LoVo (cell line): ENCODE data around the gene ST6GAL1.
"Not testable (repeated sequence)": the region's sequence is repeated elsewhere in the genome, so short reads cannot be mapped to it uniquely, and the experiment has no call there.

Source experiments
- DNase-seq: peaks from one replicate; pipeline ENCODE4 v3.0.0-alpha.2; 2016; ENCODE audit warnings: low spot score

The ST6GAL1 gene

DNA sequence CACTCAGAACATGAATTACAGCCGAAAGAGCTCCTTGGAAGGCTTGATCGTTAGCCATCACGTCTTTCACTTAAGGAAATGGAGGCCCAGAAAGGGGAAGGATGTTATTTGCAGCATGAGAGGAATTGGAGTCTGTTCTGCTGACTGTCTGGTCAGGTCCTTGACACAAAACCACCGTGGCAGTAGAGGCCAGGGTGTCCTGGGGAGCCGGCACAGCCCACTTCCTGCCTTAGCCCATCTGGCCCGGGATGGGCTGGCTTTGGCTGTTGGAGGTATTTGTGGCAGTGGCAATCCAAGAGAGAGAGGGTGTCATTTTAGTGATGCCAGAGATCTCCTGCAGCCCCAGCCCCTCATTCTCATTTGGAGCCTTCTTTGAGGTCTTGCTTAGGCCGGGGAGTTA, 37.4 kb downstream of the ST6GAL1 start:
- DNase-seq: no peak

DNA sequence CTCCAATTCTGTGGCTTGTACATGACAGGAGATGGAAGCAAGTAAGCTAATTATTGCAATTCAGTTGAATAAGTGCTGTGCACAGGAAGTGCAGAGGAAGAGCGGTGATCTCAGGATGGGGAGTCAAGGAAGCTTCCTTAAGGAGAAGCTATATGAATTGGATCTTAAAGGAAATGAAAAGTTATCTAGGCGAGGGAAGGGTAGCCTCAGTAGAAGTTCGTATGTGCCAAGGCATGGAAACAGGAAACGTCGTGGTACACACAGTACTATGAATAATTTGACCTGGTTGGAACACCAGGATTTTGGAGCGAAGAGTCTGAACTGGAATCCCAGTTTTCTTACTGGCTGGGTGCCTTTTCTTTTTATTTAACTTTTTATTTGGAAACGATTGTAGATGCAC, 39.3 kb downstream of the ST6GAL1 start:
- no peak for DNase-seq

DNA sequence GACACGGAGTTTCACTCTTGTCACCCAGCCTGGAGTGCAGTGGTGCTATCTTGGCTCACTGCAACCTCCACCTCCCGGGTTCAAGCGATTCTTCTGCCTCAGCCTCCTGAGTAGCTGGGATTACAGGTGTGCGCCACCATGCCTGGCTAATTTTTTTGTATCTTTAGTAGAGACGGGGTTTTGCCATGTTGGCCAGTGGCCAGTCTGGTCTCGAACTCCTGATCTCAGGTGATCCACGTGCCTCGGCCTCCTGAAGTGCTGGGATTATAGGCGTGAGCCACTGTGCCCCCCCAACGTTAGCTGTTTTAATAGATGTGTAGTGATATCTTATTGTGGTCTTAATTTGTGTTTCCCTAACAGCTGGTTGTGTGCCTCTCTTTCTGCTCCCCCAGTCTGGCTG, 40.8 kb downstream of the ST6GAL1 start:
- DNase-seq: not testable (repeated sequence)

DNA sequence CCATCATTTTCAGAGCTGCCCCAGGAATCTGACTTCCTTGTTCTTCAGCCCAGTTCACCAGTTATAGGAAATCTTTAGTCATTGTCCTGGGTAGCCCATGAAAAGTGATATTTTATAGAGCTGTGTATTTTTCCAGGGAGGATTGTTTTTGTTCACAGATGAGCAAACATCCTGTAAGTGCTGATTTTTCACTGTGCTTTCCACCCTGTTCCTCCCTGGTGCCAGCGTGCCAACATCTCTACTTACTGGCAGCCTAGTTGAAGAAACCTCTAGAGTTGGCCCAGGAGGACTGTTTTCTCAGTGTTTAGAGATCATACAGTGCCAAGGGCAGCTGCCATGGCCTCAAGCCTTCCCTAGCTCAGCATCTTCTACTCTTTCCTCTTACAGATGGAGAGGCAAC, 41.3 kb downstream of the ST6GAL1 start:
- no peak for DNase-seq

DNA sequence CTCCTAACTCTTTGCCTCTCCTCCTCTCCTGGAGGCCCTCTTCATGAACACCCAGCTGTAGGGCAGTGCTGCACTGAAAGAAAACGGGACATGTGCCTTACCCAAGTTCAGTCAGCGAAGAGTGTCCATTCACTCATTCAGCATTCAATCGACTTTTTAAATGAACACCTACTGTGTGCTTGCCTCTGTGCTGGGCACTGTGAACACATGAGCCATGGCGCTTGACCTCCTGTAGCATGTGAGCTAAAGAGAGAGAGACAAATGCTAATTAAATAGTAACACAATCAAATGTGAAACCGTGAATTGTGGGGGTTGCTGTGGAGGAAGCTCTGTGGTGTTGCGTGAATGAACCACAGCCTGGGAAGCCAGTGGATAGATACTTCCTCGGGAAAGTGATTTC, 43.4 kb downstream of the ST6GAL1 start:
- DNase-seq: no peak

DNA sequence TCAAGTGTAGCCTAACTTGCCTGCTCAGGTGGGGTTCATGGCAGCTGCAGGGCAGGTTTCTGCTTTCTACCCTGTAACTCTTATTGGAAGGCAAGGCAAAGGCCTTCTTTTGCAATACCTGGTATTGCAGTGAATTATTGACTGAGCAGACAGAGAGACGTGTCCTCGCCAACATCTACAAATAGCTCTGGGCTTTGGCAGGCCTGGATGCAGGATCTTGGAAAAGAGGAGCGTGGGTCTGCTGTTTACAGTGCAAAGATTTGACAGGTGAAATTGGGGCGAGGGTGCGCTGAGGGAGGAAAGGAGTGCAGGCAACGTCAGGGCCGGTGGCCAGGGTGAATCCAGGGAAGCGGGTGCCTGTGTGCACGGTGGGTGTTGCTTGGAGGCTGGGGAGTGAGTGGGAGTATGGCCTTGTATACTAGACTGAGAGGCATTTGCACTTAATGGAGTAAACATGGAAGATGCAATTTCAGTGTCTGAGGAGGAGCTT, 44.5 kb downstream of the ST6GAL1 start:
- no peak for DNase-seq

DNA sequence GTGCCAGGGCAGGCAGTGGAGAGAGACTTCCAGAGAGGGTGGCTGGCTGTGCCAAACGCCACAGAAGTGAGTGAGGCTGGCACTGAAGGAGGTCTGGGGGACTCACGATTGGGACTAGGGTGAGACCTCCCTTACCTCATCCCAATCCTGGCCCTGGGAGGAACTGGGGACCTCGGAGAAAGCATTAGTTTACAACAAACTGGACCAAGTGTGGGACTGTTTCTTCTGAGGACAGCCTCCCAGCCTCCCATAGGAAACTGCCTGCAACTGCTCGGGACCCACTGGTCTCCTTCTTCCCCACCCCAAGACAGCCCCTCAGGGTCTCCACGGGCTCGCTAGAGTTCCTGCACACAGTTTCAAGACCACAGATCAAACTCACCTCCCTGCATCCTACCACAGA, 45.4 kb downstream of the ST6GAL1 start:
- no peak for DNase-seq

DNA sequence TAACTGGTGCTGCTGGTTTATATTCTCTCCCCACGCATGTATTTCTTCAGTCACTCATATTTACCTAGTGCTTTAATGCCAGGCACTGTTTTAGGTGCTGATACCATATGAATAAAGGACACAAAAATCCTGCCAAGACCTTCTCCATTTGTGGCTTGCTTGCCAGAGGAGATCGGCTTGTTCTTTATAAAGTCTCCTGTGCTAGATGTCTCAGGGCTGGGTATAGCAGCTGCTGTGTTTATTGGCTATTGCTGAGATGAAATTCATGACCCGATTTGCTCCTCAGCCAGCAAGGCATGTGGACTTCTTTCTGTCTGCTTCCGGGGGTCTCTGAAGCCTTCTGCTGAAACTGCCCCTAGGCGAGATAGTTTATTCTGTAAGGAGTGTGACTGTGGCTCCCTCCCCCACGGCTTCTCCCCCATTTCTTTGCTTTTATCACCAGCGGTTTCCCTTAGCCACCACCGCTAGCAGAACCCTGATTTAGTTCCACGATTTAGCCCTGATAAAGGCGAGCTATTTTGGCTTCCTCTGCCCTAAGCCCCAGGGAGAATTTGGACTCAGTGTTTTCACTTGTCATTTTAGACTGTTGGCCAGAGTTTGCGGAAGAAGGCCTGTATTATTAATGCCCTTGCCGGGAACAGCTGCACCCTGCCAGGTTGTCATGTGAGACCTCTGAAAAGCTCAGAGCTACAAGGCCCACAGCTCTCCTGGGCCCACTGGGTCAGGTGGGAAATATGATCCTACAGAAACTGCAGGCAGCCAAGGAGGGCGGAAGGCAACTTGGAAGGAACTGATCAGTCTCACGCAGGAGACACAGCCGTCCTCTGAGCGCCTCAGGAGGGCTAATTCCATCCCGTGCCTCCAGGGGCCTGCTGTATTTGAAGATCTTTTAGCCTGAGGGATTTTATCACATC, 46.8 kb downstream of the ST6GAL1 start:
- no peak for DNase-seq

DNA sequence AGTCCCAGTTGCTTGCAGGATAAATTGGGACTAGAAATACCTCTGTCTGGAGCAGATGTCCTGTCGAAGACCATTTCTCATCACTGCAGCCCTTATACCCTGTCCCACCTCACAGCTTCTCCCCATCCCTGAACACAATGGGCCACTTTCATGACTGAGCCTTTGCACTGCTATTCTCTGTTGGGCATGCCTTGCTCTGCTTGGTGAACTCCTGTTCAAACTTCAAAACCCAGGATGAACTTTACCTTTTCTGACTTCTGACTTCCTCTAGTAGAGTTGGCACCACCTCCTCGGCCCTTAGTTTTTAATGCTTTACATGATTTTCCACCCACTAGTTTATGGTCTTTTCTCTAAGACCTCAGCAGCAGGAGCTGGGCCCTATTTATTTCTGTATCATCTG, 48.4 kb downstream of the ST6GAL1 start:
- DNase-seq: no peak

DNA sequence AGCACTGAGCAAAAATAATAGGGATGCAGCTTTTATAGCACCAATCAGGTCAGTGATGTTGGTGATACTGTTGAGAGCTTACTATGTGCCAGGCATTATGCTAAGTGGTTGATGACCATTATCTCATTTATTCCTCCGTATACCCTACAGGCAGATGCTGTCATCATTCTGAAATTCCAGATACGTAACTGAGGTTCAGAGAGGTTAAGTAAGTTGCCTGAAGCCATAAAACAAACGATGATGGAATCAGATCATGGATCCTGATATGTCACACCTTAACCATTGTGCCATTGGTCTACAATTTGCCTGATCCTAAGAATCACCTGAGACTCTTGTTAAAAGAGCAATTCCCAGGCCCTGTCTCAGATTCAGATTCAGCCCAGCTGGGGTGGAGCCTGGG, 49.5 kb downstream of the ST6GAL1 start:
- DNase-seq: no peak

DNA sequence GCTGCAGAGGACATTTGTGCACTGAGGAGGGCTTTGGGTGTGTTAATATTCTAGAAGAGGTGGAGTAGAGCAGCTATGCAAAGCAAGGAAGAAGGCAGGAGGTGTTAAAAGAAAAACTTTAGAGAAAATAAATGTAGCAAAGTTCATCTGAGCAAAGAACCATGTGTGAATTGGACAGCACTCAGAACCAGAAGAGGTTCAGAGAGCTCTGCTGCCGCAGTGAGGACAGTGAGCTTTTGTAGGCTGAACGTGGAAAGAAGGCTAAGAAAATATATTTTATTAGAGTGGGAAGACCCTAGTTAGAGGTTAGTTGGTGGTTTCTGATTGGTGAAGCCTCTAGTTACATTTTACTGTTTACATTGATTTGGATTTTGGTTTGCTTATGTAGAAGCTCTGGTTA, 50.7 kb downstream of the ST6GAL1 start:
- DNase-seq: no peak

DNA sequence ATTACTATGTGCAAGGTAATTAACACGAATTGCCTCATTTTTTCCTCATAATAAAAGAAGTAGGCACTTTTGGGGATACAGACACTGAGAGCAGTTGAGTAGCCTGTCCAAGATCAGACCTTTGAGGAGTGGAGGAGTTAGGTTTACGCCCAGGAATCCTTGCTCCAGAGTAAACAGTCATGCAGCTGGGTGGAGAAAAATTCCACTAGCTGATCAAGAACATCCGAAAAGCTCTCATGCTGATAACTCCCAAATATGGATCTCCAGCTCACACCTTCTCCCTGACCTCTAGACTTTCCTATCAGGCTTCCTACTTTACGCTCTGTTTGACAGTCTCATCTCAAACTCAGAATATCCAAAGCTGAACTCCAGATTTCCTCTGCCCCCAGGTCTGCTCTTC, 53.3 kb downstream of the ST6GAL1 start:
- no peak for DNase-seq

DNA sequence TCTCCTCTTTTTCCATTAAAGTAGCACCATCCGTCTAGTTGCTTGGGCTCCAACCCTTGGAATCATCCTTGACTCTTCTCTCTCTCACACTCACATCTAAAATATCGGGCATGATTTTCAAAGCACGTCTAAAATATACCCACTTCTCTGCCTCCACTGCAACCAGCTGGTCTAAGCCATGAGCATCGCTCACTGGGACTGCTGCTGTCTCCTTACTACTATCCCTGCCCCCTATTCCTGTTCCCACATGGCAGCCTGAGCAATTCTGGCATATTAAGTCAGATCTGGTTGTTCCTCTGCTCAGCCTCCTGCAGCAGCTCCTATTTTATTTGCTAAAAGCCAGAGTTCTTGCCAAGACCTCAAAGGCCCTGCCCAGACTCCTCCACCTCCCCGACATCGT, 53.7 kb downstream of the ST6GAL1 start:
- DNase-seq: no peak

DNA sequence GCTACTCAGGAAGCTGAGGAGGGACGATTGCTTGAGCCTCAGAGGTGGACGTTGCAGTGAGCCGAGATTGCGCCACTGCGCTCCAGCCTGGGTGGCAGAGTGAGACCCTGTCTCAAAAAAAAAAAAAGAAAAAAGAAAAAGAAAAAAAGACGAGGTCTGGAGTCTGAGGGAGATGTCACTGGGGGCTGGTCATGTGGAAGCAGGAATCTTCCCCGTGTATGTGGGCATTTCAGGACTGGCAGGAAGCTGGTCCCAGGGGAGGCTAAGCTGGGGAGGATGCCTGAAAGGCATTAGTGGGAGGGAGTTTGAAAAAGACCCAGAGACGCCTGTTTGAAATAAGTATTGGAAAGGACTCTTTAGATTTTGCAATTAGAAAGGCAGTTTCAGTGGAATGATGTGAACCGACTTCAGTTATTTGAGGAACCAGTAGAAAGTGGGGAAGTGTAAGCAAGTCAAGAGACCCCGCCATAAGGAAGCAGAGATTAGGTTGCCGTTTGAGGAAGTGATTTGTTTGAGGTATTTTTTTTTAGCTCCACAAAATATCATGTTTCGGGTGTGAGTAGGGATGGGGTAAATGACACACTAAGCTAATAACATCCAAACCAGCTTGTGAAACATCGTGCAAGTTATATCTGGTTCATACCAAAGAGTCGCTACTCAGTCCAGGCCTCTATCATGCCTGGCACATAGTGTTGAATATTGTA, 55.5 kb downstream of the ST6GAL1 start:
- no peak for DNase-seq

DNA sequence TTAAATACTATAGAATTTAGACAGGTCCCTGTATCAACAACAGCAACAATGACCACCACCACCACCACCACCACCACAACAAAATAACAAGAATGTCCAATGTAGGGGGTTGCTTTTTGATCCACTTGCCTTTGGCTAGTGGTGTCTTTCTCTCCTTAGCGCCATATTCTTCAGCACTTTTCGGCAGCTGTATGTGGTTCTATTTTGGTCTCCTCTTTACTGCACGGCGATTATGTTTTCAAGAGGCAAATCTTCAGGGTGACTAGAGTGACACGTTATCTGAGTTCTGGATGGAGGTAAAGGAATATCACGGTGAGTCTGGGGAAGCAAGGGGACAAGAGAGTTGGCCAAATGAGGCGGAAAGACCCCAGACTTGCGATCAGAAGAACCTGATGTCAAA, 56.1 kb downstream of the ST6GAL1 start:
- DNase-seq: no peak

DNA sequence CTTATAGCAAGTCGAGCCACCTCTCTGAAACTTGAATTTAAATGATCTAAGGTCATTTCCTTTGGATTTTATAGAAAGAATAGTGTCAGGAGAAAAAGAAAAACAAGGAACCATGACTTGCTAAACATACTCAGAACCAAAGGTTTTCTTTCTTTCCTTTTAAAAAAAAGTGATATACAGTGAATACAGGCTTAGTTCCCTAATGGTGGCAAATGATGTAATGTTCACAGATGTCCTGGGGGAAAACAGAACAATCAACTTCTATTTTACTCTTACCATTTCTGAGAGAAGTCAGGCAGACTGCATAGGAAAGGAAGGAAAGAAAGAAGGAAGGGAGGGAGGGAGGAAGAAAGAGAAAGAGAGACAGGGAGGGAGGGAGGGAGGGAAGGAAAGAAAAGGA, 56.5 kb downstream of the ST6GAL1 start:
- no peak for DNase-seq

DNA sequence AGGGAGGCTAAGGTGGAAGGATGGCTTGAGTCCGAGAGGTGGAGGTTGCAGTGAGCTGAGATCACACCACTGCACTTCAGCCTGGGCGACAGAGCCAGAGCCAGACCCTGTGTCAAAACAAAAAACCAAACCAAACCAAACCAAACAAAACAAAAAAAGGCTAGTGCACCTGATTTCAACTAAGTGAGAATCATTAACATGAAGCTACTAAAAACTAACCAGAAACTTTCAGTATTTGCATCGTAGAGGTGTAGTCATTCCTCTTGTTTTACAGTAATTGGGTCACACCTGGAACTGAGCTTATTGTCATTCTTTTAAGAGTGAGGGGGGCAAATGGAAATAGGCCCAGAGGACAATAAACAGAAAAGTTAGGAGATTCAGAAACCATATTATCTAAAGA, 58.5 kb downstream of the ST6GAL1 start:
- no peak for DNase-seq

DNA sequence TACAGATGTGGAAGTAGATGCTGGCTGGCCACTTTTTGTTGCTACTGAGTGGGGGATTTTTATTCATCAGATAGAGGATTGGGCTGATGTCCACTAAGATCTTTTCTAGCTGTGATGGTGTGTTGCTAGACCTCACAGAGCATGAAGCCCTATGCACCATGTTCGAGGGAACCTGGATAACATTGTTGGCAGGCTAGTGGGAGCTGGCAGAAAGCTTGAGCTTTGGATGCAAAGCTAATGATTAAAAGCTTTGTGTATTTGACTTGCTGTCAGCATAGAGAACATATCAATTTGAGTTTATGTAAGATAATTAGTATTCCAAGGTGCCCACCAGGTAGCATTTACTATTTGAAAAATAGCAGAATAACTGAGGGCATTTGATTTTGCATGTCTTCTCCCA, 59.1 kb downstream of the ST6GAL1 start:
- DNase-seq: no peak

DNA sequence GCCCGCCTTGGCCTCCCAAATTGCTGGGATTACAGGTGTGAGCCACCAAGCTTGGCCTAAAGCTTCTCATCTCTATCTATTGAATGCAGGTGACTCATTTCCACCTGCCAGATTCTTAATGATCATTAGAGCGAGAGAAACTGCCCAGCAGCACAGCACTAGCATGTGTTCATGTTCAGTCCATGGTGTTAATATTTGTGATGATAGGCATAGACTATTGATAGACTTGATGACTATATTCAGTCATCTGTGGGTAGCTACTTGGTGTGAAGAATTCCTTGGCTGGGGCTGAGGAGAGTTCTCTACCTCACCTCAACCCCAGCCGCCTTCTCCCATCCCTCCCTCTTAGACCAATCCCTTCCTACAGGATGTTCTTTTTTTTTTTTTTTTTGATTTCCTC, 60.0 kb downstream of the ST6GAL1 start:
- no peak for DNase-seq

DNA sequence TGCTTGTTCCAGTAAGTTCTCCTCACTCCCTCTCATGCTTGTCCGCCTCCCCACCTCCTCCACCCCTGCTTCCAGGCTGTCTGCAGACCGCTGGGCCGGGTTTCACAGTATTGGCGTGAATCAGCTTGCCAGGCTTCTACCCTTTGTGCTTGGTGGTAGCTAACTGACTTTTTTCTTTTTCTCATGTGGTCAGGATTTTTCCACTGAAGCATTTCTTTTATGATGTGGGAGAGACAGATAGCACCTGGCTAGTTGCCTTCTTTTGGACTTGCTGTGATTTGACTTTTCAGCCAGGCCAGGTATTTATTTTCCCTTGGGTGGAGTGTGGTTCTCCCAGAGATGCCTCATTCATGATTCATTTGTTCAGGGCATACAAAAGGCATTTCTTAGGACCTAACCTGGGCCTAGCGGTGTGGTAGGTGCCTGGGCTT, 60.6 kb downstream of the ST6GAL1 start:
- DNase-seq: peak; percentile 43

DNA sequence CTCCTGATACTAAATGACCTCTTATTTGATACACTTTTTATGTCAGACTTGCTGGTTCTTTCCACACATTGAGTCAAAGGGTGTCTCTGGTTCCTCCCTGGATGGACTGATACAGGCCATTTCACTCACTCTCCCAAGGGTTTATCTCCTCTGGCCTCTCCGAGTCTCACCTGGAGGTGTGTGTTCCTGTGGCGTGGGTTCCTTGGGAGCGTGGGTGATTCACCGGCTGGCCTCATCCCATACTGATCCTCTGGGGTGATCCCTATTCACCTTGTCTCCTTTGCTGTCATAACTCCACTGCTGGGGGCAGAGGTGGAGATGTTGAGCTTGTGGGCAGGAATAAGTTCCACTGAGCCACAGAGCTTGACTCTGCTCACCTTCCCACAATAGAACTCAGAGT, 61.1 kb downstream of the ST6GAL1 start:
- no peak for DNase-seq

DNA sequence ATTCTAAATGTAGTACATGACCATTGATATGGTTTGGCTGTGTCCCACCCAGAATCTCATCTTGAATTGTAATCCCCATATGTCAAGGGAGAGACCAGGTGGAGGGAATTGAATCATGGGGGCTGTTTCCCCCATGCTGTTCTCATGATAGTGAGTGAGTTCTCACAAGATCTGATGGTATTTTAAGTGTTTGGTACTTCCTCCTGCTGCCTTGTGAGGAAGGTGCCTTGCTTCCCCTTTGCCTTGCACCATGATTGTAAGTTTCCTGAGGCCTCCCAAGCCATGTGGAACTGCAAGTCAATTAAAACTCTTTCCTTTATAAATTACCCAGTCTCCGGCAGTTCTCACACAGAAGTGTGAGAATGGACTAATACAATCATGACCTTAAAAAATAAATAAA, 61.8 kb downstream of the ST6GAL1 start:
- not testable (repeated sequence) for DNase-seq

DNA sequence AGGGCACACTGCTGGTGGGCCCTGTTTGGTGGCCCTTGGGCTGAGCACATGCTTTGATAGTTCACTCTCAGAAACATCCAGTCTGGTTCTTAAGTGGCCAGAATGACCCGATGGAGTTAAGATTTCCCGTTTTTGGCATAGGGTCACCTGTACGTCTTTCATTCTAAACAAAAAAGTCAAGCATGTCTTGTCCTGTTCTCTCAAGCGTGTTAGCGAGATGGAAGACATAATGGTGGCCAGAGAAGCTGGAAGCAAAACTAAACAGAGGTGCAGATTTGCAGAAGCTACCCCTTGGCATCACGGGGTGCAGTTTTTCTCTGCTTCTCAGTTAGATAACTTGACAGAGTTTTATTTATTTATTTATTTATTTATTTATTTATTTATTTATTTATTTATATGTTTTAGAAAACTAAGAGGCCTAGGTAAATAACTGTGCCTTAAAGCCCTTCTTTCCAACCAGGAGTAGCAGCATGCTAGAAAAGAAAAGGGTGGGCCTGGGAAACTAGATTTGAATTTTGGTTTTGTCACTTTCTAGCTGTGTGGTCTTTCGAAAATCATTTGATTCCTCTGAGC, 63.0 kb downstream of the ST6GAL1 start:
- DNase-seq: no peak
